Measurements from ENCODE around the gene E4F1. TPM values are rescaled to one million over a fixed set of nuclear protein-coding genes. Genes with fewer than 3 reads are reported as not detected.
A peak's percentile ranks its signal among the peaks of the same experiment; 100 is the strongest.

Gene E4F1
- total RNA-seq, 1 experiment from 2014 or later = 19.6 TPM

GRCh38 chr16:2181952-2182351, 41.4 kb upstream of the E4F1 start:
- H3K27me3 ChIP-seq = 0 out of 2 replicates have a peak, but pooled peaks cover 3% of the 10 kb centered on the region
- no peak overlapping the region for H3K27ac ChIP-seq
- H3K4me1 ChIP-seq = peaks cover 6% of the 10 kb centered on the region; the same call in 1 of the 2 replicates
- peaks cover 7% of the 10 kb centered on the region; the same call in 1 of the 2 replicates for H3K36me3 ChIP-seq
- no peak for DNase-seq
- no peaks in the 10 kb centered on the region for H3K9me3 ChIP-seq (replicated peaks)
- H3K4me3 ChIP-seq = no peak overlapping the region

GRCh38 chr16:2183671-2184070, 39.7 kb upstream of the E4F1 start:
- Histone ChIP-seq H3K4me1 (peaks cover 6% of the 10 kb centered on the region; the same call in 1 of the 2 replicates), H3K27ac (no peak overlapping the region), H3K4me3 (no peak overlapping the region), H3K9me3 (replicated peaks) (no peaks in the 10 kb centered on the region), H3K27me3 (0 out of 2 replicates have a peak, but pooled peaks cover 4% of the 10 kb centered on the region), H3K36me3 (no peaks in the 10 kb centered on the region)
- no peak for DNase-seq

GRCh38 chr16:2184346-2184745, 39.0 kb upstream of the E4F1 start:
- H3K27ac ChIP-seq = no peak overlapping the region
- H3K27me3 ChIP-seq = 0 out of 2 replicates have a peak, but pooled peaks cover 4% of the 10 kb centered on the region
- peaks cover 6% of the 10 kb centered on the region; the same call in 1 of the 2 replicates for H3K4me1 ChIP-seq
- H3K4me3 ChIP-seq = no peak overlapping the region
- no peak for DNase-seq
- no peaks in the 10 kb centered on the region for H3K36me3 ChIP-seq
- H3K9me3 ChIP-seq (replicated peaks) = no peaks in the 10 kb centered on the region

GRCh38 chr16:2184962-2185361, 38.4 kb upstream of the E4F1 start:
- Histone ChIP-seq H3K36me3 (no peaks in the 10 kb centered on the region), H3K4me1 (peaks cover 6% of the 10 kb centered on the region; the same call in 1 of the 2 replicates), H3K9me3 (replicated peaks) (no peaks in the 10 kb centered on the region)

GRCh38 chr16:2186064-2186463, 37.3 kb upstream of the E4F1 start:
- H3K4me3 ChIP-seq = no peak overlapping the region
- no peak for DNase-seq
- H3K9me3 ChIP-seq (replicated peaks) = no peaks in the 10 kb centered on the region
- peaks cover 12% of the 10 kb centered on the region for H3K27me3 ChIP-seq
- H3K27ac ChIP-seq = no peak overlapping the region
- no peaks in the 10 kb centered on the region for H3K36me3 ChIP-seq
- peaks cover 3% of the 10 kb centered on the region; the same call in 1 of the 2 replicates for H3K4me1 ChIP-seq

More at GRCh38 chr16:2184962-2185361, 38.4 kb upstream of the E4F1 start:
- no peak for DNase-seq
- Histone ChIP-seq H3K27me3 (0 out of 2 replicates have a peak, but pooled peaks cover 4% of the 10 kb centered on the region), H3K27ac (no peak overlapping the region), H3K4me3 (no peak overlapping the region)

- H3K4me3 ChIP-seq = no peak overlapping the region
Measured at GRCh38 chr16:2186505-2186904, 36.9 kb upstream of the E4F1 start.

GRCh38 chr16:2187212-2187611, 36.2 kb upstream of the E4F1 start:
- no peak overlapping the region for H3K4me3 ChIP-seq
- no peak for DNase-seq
- no peaks in the 10 kb centered on the region for H3K4me1 ChIP-seq
- H3K27me3 ChIP-seq = peaks cover 20% of the 10 kb centered on the region
- H3K36me3 ChIP-seq = no peaks in the 10 kb centered on the region
- H3K27ac ChIP-seq = no peak overlapping the region
- no peaks in the 10 kb centered on the region for H3K9me3 ChIP-seq (replicated peaks)

More at GRCh38 chr16:2186505-2186904, 36.9 kb upstream of the E4F1 start:
- Histone ChIP-seq H3K9me3 (replicated peaks) (no peaks in the 10 kb centered on the region), H3K27me3 (peaks cover 16% of the 10 kb centered on the region), H3K4me1 (no peaks in the 10 kb centered on the region), H3K36me3 (no peaks in the 10 kb centered on the region), H3K27ac (no peak overlapping the region)
- no peak for DNase-seq

- DNase-seq = no peak
- Histone ChIP-seq H3K4me3 (no peak overlapping the region), H3K27me3 (peaks cover 24% of the 10 kb centered on the region), H3K27ac (no peak overlapping the region), H3K4me1 (no peaks in the 10 kb centered on the region), H3K36me3 (no peaks in the 10 kb centered on the region), H3K9me3 (replicated peaks) (no peaks in the 10 kb centered on the region)
Measured at GRCh38 chr16:2188395-2188794, 35.0 kb upstream of the E4F1 start.

GRCh38 chr16:2189252-2189893, 34.0 kb upstream of the E4F1 start:
- Histone ChIP-seq H3K4me3 (no peak overlapping the region), H3K27me3 (peaks cover 33% of the 10 kb centered on the region), H3K4me1 (no peaks in the 10 kb centered on the region), H3K27ac (no peak overlapping the region), H3K9me3 (replicated peaks) (no peaks in the 10 kb centered on the region), H3K36me3 (no peaks in the 10 kb centered on the region)
- DNase-seq = no peak

- no peaks in the 10 kb centered on the region for H3K36me3 ChIP-seq
- H3K9me3 ChIP-seq (replicated peaks) = no peaks in the 10 kb centered on the region
- H3K27me3 ChIP-seq = peaks cover 41% of the 10 kb centered on the region
Measured at GRCh38 chr16:2190002-2190658, 33.3 kb upstream of the E4F1 start.

GRCh38 chr16:2190659-2191445, 32.5 kb upstream of the E4F1 start:
- H3K27ac ChIP-seq = no peak overlapping the region
- peaks cover 48% of the 10 kb centered on the region for H3K27me3 ChIP-seq
- no peaks in the 10 kb centered on the region for H3K9me3 ChIP-seq (replicated peaks)
- H3K4me3 ChIP-seq = no peak overlapping the region
- DNase-seq = no peak
- H3K4me1 ChIP-seq = peaks cover 4% of the 10 kb centered on the region; the same call in 1 of the 2 replicates
- no peaks in the 10 kb centered on the region for H3K36me3 ChIP-seq

More at GRCh38 chr16:2190002-2190658, 33.3 kb upstream of the E4F1 start:
- Histone ChIP-seq H3K27ac (no peak overlapping the region), H3K4me1 (no peaks in the 10 kb centered on the region), H3K4me3 (no peak overlapping the region)
- DNase-seq = no peak

- H3K4me3 ChIP-seq = no peak overlapping the region
- H3K27ac ChIP-seq = no peak overlapping the region
- H3K9me3 ChIP-seq (replicated peaks) = no peaks in the 10 kb centered on the region
- no peaks in the 10 kb centered on the region for H3K36me3 ChIP-seq
- no peak for DNase-seq
- H3K4me1 ChIP-seq = peaks cover 4% of the 10 kb centered on the region; the same call in 1 of the 2 replicates
- peaks cover 48% of the 10 kb centered on the region for H3K27me3 ChIP-seq
Measured at GRCh38 chr16:2191446-2191706, 32.0 kb upstream of the E4F1 start.

GRCh38 chr16:2194166-2194834, 29.1 kb upstream of the E4F1 start:
- DNase-seq = peak; percentile 42 to 55
- H3K4me1 ChIP-seq = peaks cover 4% of the 10 kb centered on the region; the same call in 1 of the 2 replicates
- H3K27me3 ChIP-seq = peaks cover 59% of the 10 kb centered on the region

GRCh38 chr16:2194852-2195321, 28.5 kb upstream of the E4F1 start:
- Histone ChIP-seq H3K9me3 (replicated peaks) (no peaks in the 10 kb centered on the region), H3K4me3 (no peak overlapping the region), H3K27ac (no peak overlapping the region), H3K4me1 (peaks cover 4% of the 10 kb centered on the region; the same call in 1 of the 2 replicates), H3K36me3 (no peaks in the 10 kb centered on the region), H3K27me3 (peaks cover 59% of the 10 kb centered on the region)
- peak; percentile 48 to 60 for DNase-seq

More at GRCh38 chr16:2194166-2194834, 29.1 kb upstream of the E4F1 start:
- no peak overlapping the region for H3K27ac ChIP-seq
- H3K36me3 ChIP-seq = no peaks in the 10 kb centered on the region
- H3K9me3 ChIP-seq (replicated peaks) = no peaks in the 10 kb centered on the region
- H3K4me3 ChIP-seq = no peak overlapping the region
